Measurements from ENCODE around the gene ULK4.

The ULK4 gene

DNA sequence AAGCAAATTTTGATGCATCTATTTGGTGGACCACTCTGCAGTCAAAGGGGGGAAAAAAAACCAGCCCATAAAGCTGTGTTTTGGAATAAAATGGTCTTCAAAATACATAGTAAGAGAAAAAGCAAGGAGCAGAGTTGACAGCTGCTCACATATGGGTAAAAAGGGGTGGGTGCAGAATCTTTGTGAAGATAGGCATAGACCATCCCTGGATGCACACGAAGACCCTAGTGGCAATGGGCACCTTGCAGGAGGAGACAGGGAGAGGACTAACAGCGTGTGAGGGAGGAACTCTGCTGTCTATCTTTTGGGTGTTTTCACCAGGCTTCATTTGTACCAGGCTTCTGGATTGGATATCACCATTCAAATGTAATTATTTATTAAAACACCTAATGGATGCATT, 718.7 kb downstream of the ULK4 start:
- no peak for TF ChIP-seq SPI1 (IDR thresholded peaks at IDR 0.05; ENCODE audit: borderline replicate concordance, low read depth)
- no peak for TF ChIP-seq POLR2AphosphoS5 (IDR thresholded peaks at IDR 0.05; ENCODE audit: low read depth)
- TF ChIP-seq, protein P1, sequence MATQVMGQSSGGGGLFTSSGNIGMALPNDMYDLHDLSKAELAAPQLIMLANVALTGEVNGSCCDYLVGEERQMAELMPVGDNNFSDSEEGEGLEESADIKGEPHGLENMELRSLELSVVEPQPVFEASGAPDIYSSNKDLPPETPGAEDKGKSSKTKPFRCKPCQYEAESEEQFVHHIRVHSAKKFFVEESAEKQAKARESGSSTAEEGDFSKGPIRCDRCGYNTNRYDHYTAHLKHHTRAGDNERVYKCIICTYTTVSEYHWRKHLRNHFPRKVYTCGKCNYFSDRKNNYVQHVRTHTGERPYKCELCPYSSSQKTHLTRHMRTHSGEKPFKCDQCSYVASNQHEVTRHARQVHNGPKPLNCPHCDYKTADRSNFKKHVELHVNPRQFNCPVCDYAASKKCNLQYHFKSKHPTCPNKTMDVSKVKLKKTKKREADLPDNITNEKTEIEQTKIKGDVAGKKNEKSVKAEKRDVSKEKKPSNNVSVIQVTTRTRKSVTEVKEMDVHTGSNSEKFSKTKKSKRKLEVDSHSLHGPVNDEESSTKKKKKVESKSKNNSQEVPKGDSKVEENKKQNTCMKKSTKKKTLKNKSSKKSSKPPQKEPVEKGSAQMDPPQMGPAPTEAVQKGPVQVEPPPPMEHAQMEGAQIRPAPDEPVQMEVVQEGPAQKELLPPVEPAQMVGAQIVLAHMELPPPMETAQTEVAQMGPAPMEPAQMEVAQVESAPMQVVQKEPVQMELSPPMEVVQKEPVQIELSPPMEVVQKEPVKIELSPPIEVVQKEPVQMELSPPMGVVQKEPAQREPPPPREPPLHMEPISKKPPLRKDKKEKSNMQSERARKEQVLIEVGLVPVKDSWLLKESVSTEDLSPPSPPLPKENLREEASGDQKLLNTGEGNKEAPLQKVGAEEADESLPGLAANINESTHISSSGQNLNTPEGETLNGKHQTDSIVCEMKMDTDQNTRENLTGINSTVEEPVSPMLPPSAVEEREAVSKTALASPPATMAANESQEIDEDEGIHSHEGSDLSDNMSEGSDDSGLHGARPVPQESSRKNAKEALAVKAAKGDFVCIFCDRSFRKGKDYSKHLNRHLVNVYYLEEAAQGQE (IDR thresholded peaks at IDR 0.05; ENCODE audit: insufficient replicate concordance, low read depth), result no peak
- no peak for TF ChIP-seq GABPA (IDR thresholded peaks at IDR 0.05; ENCODE audit: low read depth)
- TF ChIP-seq, protein P2, sequence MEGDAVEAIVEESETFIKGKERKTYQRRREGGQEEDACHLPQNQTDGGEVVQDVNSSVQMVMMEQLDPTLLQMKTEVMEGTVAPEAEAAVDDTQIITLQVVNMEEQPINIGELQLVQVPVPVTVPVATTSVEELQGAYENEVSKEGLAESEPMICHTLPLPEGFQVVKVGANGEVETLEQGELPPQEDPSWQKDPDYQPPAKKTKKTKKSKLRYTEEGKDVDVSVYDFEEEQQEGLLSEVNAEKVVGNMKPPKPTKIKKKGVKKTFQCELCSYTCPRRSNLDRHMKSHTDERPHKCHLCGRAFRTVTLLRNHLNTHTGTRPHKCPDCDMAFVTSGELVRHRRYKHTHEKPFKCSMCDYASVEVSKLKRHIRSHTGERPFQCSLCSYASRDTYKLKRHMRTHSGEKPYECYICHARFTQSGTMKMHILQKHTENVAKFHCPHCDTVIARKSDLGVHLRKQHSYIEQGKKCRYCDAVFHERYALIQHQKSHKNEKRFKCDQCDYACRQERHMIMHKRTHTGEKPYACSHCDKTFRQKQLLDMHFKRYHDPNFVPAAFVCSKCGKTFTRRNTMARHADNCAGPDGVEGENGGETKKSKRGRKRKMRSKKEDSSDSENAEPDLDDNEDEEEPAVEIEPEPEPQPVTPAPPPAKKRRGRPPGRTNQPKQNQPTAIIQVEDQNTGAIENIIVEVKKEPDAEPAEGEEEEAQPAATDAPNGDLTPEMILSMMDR (IDR thresholded peaks at IDR 0.05; ENCODE audit: insufficient read depth, low read length), result no peak

DNA sequence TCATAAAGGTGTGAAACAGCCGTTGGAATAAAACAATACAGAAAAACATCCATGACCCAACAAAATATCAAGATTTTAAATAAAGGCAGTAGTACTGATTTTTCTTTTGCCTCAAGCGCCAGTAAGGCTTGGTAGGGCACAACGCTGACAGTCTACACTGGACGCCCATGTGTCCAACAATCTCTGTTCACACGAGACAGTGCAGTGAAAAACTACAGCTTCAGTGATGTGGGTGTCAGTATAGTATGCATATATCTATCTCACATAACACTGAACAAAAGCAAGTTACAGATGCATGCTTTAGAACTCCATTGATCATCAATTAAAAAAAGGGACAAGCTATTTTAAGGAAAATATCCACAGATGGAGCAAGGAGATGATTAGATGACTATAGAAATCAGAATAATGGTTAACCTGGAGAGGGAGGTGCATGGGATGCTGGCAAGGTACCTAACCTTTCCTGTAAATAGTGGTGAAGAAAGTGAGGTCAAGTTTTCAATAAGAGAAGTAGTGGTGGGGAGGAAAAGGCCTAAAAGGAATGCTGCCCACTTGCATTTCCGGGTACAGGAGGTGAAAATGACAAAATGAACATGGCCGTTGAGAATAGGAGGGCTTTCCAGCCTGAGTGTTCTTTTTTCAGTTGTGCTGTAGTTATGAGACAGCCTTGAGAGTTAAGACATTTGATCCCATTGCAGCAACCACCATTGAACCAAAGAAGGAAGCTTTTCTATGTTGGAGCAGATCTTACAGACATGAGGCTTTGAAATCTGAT, 719.9 kb downstream of the ULK4 start:
- H3K27ac ChIP-seq (replicated peaks), result no peak overlapping the region
- DNase-seq (ENCODE audit: low read depth in 1 of 2, low spot score in 1 of 2), result no peak
- H3K4me3 ChIP-seq (replicated peaks; ENCODE audit: insufficient read depth, low read length), result no peak overlapping the region
- TF ChIP-seq, protein P1 (IDR thresholded peaks at IDR 0.05; ENCODE audit: insufficient replicate concordance, low read depth), result no peak
- TF ChIP-seq SPI1 (IDR thresholded peaks at IDR 0.05; ENCODE audit: borderline replicate concordance, low read depth) (no peak), POLR2AphosphoS5 (IDR thresholded peaks at IDR 0.05; ENCODE audit: low read depth) (no peak), GABPA (IDR thresholded peaks at IDR 0.05; ENCODE audit: low read depth) (no peak)
- TF ChIP-seq, protein P2 (IDR thresholded peaks at IDR 0.05; ENCODE audit: insufficient read depth, low read length), result no peak
- H3K27me3 ChIP-seq (ENCODE audit: insufficient read depth, poor library complexity, severe bottlenecking), result no peaks in the 10 kb centered on the region

More for the DNA sequence above, 718.7 kb downstream of the ULK4 start:
- Histone ChIP-seq H3K27me3 (ENCODE audit: insufficient read depth, poor library complexity, severe bottlenecking) (no peaks in the 10 kb centered on the region), H3K27ac (replicated peaks) (no peak overlapping the region), H3K4me3 (replicated peaks; ENCODE audit: insufficient read depth, low read length) (no peak overlapping the region)
- no peak for DNase-seq (ENCODE audit: low read depth in 1 of 2, low spot score in 1 of 2)

DNA sequence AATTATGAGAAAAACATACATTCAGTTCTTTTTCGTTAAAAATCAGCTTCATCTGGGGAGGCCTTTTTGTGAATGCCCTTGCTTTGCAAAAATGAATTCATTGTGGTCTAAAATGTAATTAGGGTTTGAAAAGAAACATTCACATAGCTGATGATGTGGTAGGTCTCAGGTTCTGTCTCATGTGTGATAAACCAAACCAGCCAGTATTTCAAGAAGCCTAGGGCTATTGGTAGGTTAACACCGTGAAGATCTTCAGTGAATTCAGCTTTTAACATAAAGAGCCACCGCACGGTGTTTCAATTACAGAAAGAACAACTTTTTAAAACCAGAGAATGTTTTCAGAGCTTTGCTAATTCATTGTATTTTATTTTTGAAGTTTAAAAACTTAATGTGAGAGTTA, 720.7 kb downstream of the ULK4 start:
- no peak for TF ChIP-seq POLR2AphosphoS5 (IDR thresholded peaks at IDR 0.05; ENCODE audit: low read depth)
- TF ChIP-seq SPI1 (IDR thresholded peaks at IDR 0.05; ENCODE audit: borderline replicate concordance, low read depth), result no peak
- no peak for TF ChIP-seq GABPA (IDR thresholded peaks at IDR 0.05; ENCODE audit: low read depth)
- TF ChIP-seq, protein P2 (IDR thresholded peaks at IDR 0.05; ENCODE audit: insufficient read depth, low read length), result no peak
- TF ChIP-seq, protein P1 (IDR thresholded peaks at IDR 0.05; ENCODE audit: insufficient replicate concordance, low read depth), result no peak
- H3K4me3 ChIP-seq (replicated peaks; ENCODE audit: insufficient read depth, low read length), result no peak overlapping the region
- no peak for DNase-seq (ENCODE audit: low read depth in 1 of 2, low spot score in 1 of 2)
- no peaks in the 10 kb centered on the region for H3K27me3 ChIP-seq (ENCODE audit: insufficient read depth, poor library complexity, severe bottlenecking)
- H3K27ac ChIP-seq (replicated peaks), result no peak overlapping the region
